ENCODE measurements around the gene UFD1.

UFD1 gene

DNA sequence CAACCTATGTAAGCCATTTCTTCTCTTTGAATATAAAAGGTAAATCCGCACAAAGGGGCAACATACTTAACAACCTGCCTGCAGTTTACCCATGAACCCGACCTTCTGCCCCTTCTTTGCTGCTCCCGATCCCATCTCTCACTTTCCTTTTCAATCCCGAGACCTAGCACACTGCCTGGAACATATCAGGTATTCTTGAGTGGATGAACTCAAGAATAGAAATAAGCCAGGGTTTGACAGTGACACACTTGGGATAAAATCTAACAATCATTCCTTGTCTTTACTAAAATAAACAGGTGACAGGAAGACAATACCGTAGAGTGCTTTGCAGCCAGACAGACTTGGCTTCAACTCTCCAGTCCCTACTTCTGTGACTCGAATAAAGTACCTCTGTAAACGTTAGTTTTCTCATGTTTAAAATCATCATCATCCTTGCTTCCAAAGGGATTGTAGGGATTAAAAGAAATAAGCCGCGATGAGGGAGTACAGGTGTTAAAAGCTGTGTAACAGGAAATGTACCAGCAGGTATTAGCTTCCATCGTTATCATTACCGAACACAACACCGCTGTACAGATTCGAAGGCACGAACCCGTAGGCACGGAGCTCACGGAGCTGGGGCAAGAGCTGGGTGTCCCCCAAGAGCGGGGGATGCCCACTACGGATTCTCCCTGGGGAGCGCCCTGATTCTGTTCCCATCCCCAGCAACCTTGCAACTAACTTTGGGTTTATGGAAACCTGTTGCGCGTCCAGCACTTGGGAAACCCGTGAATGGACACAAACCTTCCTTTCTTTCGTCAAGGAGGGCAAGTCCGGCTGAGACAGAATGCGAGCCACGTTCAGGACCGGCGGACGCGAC is 720 bp downstream of the UFD1 start:
- DNase-seq: no peak

DNA sequence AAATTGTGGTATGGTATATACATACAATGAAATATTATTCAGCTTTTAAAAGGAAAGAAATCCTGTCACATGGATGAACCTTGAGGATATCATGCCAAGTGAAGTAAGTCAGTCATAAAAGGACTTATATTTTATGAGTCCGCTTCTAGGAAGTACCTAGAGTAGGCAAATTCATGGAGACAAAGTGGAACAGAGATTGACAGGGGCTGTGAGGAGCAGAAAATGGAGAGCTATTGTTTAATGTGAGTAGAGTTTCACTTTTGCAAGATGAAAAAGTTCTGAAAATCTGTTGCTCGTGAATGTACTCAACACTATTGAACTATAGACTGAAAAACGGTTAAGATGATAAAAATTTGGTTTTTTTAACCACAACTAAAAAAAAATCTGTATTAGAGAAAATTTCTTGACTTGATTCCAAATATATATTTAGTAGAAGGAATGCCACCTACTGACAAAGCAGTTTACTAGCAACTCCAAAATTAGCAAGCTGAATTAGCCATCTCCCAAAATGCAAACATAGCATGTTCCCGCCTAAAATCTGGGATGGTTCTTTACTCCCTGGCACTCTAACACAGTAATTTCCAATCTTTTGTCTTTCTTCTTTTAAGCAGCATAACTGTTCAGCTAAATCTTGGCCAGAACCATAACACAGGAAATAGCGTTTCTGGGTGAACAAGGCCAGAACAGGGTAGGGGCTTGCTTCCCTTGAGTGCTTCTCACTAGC is 1.5 kb downstream of the UFD1 start:
- DNase-seq: no peak
- Histone ChIP-seq H3K27me3 (no peaks in the 10 kb centered on the region), H3K4me3 (ENCODE audit: low read depth, low read length) (peak overlapping the region; percentile 82), H3K36me3 (peaks cover 33% of the 10 kb centered on the region), H3K9me3 (no peaks in the 10 kb centered on the region), H3K4me1 (no peaks in the 10 kb centered on the region)
- TF ChIP-seq, protein P1, sequence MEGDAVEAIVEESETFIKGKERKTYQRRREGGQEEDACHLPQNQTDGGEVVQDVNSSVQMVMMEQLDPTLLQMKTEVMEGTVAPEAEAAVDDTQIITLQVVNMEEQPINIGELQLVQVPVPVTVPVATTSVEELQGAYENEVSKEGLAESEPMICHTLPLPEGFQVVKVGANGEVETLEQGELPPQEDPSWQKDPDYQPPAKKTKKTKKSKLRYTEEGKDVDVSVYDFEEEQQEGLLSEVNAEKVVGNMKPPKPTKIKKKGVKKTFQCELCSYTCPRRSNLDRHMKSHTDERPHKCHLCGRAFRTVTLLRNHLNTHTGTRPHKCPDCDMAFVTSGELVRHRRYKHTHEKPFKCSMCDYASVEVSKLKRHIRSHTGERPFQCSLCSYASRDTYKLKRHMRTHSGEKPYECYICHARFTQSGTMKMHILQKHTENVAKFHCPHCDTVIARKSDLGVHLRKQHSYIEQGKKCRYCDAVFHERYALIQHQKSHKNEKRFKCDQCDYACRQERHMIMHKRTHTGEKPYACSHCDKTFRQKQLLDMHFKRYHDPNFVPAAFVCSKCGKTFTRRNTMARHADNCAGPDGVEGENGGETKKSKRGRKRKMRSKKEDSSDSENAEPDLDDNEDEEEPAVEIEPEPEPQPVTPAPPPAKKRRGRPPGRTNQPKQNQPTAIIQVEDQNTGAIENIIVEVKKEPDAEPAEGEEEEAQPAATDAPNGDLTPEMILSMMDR (IDR thresholded peaks at IDR 0.05; ENCODE audit: low read depth, low read length): peak; percentile 19

More for the DNA sequence above, 720 bp downstream of the UFD1 start:
- no peaks in the 10 kb centered on the region for H3K4me1 ChIP-seq
- no peaks in the 10 kb centered on the region for H3K27me3 ChIP-seq
- peaks cover 28% of the 10 kb centered on the region for H3K36me3 ChIP-seq
- no peaks in the 10 kb centered on the region for H3K9me3 ChIP-seq
- TF ChIP-seq, protein P1 (IDR thresholded peaks at IDR 0.05; ENCODE audit: low read depth, low read length): no peak
- peak overlapping the region; percentile 82 for H3K4me3 ChIP-seq (ENCODE audit: low read depth, low read length)

GRCh38 chr22:19476023-19476422 is 3.0 kb downstream of the UFD1 start:
- TF ChIP-seq, protein P1 (IDR thresholded peaks at IDR 0.05; ENCODE audit: low read depth, low read length): no peak
- Histone ChIP-seq H3K27me3 (no peaks in the 10 kb centered on the region), H3K4me3 (ENCODE audit: low read depth, low read length) (no peak overlapping the region), H3K4me1 (no peaks in the 10 kb centered on the region), H3K9me3 (no peaks in the 10 kb centered on the region), H3K36me3 (peaks cover 29% of the 10 kb centered on the region)
- DNase-seq: no peak

- no peak overlapping the region for H3K4me3 ChIP-seq (ENCODE audit: low read depth, low read length)
- H3K4me1 ChIP-seq: no peaks in the 10 kb centered on the region
- peaks cover 45% of the 10 kb centered on the region for H3K36me3 ChIP-seq
- DNase-seq: no peak
- TF ChIP-seq, protein P1 (IDR thresholded peaks at IDR 0.05; ENCODE audit: low read depth, low read length): peak; percentile 10; the same call in 1 of the 2 replicates
- H3K27me3 ChIP-seq: no peaks in the 10 kb centered on the region
- H3K9me3 ChIP-seq: no peaks in the 10 kb centered on the region
Observed at GRCh38 chr22:19473578-19473977, 5.4 kb downstream of the UFD1 start.

- Histone ChIP-seq H3K9me3 (no peaks in the 10 kb centered on the region), H3K36me3 (peaks cover 55% of the 10 kb centered on the region), H3K4me3 (ENCODE audit: low read depth, low read length) (no peak overlapping the region), H3K4me1 (no peaks in the 10 kb centered on the region), H3K27me3 (no peaks in the 10 kb centered on the region)
- TF ChIP-seq, protein P1 (IDR thresholded peaks at IDR 0.05; ENCODE audit: low read depth, low read length): no peak
- DNase-seq: no peak
Observed at GRCh38 chr22:19472233-19472632, 6.8 kb downstream of the UFD1 start.

- Histone ChIP-seq H3K9me3 (no peaks in the 10 kb centered on the region), H3K36me3 (peaks cover 60% of the 10 kb centered on the region)
Observed at GRCh38 chr22:19471572-19471971, 7.4 kb downstream of the UFD1 start.

More at GRCh38 chr22:19471572-19471971, 7.4 kb downstream of the UFD1 start:
- TF ChIP-seq, protein P1 (IDR thresholded peaks at IDR 0.05; ENCODE audit: low read depth, low read length): no peak
- Histone ChIP-seq H3K4me1 (no peaks in the 10 kb centered on the region), H3K27me3 (no peaks in the 10 kb centered on the region), H3K4me3 (ENCODE audit: low read depth, low read length) (no peak overlapping the region)
- DNase-seq: no peak
